Keratinocyte (primary cell): Measurements from ENCODE around the gene WASF2. TPM values are rescaled to one million over a fixed set of nuclear protein-coding genes. Genes with fewer than 3 reads are reported as not detected.

Experiments
- DNase-seq: peaks from one replicate; pipeline ENCODE4 v3.0.0-alpha.2; 2011; ENCODE audit warnings: low read depth, missing footprints, low spot score
- FAIRE-seq: peaks from 2 replicates; lab custom pipeline; 2011; peaks lifted over from hg19 to GRCh38; lab: Jason Lieb, UNC
- H2AFZ ChIP-seq: 2 replicates; pipeline ENCODE4 v1.6.0; 2012; ENCODE audit warnings: low read length, control low read depth, inconsistent platforms; ENCODE audit not compliant: control insufficient read depth
- H3K27ac ChIP-seq: 2 replicates; pipeline ENCODE4 v1.5.1; 2011; ENCODE audit warnings: low read length; ENCODE audit not compliant: control insufficient read depth, insufficient read depth
- H3K27me3 ChIP-seq: 3 replicates; pipeline ENCODE4 v1.6.0; 2011; ENCODE audit warnings: low read length; ENCODE audit not compliant: control insufficient read depth, insufficient read depth; ENCODE audit errors: extremely low read depth
- H3K36me3 ChIP-seq, 2 experiments: 2 replicates in 1 of 2; 3 replicates in 1 of 2; pipeline ENCODE4 v1.5.1; 2011; ENCODE audit warnings: low read length in 2 of 2, mild to moderate bottlenecking in 1 of 2; ENCODE audit not compliant: control insufficient read depth in 2 of 2, insufficient read depth in 2 of 2; ENCODE audit errors: extremely low read depth in 1 of 2
- H3K4me1 ChIP-seq: 3 replicates; pipeline ENCODE4 v1.5.1; 2011; ENCODE audit warnings: low read length; ENCODE audit not compliant: control insufficient read depth, insufficient read depth; ENCODE audit errors: extremely low read depth
- H3K4me2 ChIP-seq: 3 replicates; pipeline ENCODE4 v1.6.0; 2011; ENCODE audit warnings: low read depth, low read length; ENCODE audit not compliant: control insufficient read depth, insufficient read depth; ENCODE audit errors: extremely low read depth
- H3K4me3 ChIP-seq, 3 experiments: fragments of 200-600 bp in 1 of 3; sonication (generic) in 1 of 3; 2 replicates in 2 of 3; 3 replicates in 1 of 3; pipeline ENCODE4 v1.5.1; 2011 to 2016; ENCODE audit warnings: low read length in 3 of 3, mild to moderate bottlenecking in 3 of 3, control low read depth in 2 of 3, inconsistent platforms in 1 of 3, low read depth in 1 of 3, mixed read lengths in 1 of 3, mixed run types in 1 of 3, moderate library complexity in 1 of 3; ENCODE audit not compliant: control insufficient read depth in 2 of 3, insufficient read depth in 2 of 3; ENCODE audit errors: extremely low read depth in 1 of 3
- H3K79me2 ChIP-seq: 2 replicates; pipeline ENCODE4 v1.6.0; 2012; ENCODE audit warnings: low read length; ENCODE audit not compliant: control insufficient read depth, insufficient read depth
- H3K9ac ChIP-seq: 3 replicates; pipeline ENCODE4 v1.6.0; 2011; ENCODE audit warnings: low read length; ENCODE audit not compliant: control insufficient read depth, insufficient read depth; ENCODE audit errors: extremely low read depth
- H3K9me1 ChIP-seq: 3 replicates; pipeline ENCODE4 v1.6.0; 2011; ENCODE audit warnings: low read length; ENCODE audit not compliant: control insufficient read depth, insufficient read depth; ENCODE audit errors: extremely low read depth
- H3K9me3 ChIP-seq: 2 replicates; pipeline ENCODE4 v1.5.1; 2012; ENCODE audit warnings: low read depth, low read length; ENCODE audit not compliant: control insufficient read depth
- H4K20me1 ChIP-seq: 3 replicates; pipeline ENCODE4 v1.6.0; 2011; ENCODE audit warnings: low read length; ENCODE audit not compliant: control insufficient read depth, insufficient read depth; ENCODE audit errors: extremely low read depth
- EZH2 ChIP-seq: IDR thresholded peaks from one replicate; pipeline ENCODE4 v1.6.1; 2012; ENCODE audit warnings: inconsistent platforms, mild to moderate bottlenecking, low read length, moderate library complexity
- dilution Hi-C: fragments of 300-500 bp; cut with MboI; formaldehyde crosslinking; loops from one replicate; pipeline ENCODE4 v1.7.0; 2020; ENCODE audit warnings: low sequenced_read_pairs; ENCODE audit not compliant: extremely low pct_ligation_motif_present
- polyA plus RNA-seq, 5 experiments: library from polyadenylated mRNA; depleted of rRNA in 3 of 5; stranded (reverse) in 3 of 5; stranded (forward) in 1 of 5; unstranded in 1 of 5; fragments of >200 nt; gene quantifications; 1 replicate in 1 of 5; 2 replicates in 3 of 5; 3 replicates in 1 of 5; pipeline versions ENCODE4 v1.2.1 to v1.2.3, GENCODE V29; 2011 to 2012; ENCODE audit warnings: missing spikeins in 2 of 5, low read depth in 1 of 5, low replicate concordance in 1 of 5
- TF ChIP-seq, protein P1 (sequence below), 3 experiments: IDR thresholded peaks in 1 of 3; conservative IDR thresholded peaks in 1 of 3; optimal IDR thresholded peaks in 1 of 3; 2 replicates in 2 of 3; 3 replicates in 1 of 3; pipeline versions ENCODE3 to v1.5.1; 2011; ENCODE audit warnings: low read length in 3 of 3, mild to moderate bottlenecking in 3 of 3, moderate library complexity in 2 of 3, control low read depth in 1 of 3, inconsistent platforms in 1 of 3; ENCODE audit not compliant: insufficient read depth in 2 of 3; ENCODE audit errors: extremely low read depth in 1 of 3

Gene WASF2
- polyA plus RNA-seq, 1 donor (not counting 4 experiments of a cell fraction or from before 2014, with no cell fraction given) = 42.9 TPM

DNA sequence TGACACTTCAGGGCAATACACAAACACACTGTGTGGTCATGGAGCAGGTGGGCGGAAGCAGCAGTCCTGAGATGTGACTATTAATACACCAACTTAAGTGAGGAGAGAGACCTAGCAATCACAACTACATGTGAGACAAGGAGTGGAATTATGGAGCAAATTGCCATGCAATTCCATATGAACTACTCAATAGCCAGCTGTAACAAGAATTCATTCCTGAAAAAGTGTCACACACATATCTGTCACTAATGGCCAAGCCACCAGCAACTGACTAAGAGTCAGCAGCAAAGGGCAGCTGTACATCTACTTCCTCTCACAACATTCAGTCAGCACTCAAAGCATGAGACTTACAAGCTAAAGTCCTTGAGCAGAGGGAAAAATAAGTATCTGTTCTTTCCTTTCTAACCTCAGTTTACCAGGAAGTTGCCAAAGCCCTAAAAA lies 51.3 kb downstream of the WASF2 start:
- dilution Hi-C loops = no loop called here
- H3K36me3 ChIP-seq = peaks cover 0 to 4% of the 10 kb centered on the region in 2 experiments
- FAIRE-seq (no peak), DNase-seq (no peak)
- H3K4me2 ChIP-seq = no peak overlapping the region
- no peaks in the 10 kb centered on the region for H3K9me3 ChIP-seq
- H3K9ac ChIP-seq = no peak overlapping the region
- no peak overlapping the region for H3K4me3 ChIP-seq
- TF ChIP-seq EZH2 = no peak
- TF ChIP-seq, protein P1, sequence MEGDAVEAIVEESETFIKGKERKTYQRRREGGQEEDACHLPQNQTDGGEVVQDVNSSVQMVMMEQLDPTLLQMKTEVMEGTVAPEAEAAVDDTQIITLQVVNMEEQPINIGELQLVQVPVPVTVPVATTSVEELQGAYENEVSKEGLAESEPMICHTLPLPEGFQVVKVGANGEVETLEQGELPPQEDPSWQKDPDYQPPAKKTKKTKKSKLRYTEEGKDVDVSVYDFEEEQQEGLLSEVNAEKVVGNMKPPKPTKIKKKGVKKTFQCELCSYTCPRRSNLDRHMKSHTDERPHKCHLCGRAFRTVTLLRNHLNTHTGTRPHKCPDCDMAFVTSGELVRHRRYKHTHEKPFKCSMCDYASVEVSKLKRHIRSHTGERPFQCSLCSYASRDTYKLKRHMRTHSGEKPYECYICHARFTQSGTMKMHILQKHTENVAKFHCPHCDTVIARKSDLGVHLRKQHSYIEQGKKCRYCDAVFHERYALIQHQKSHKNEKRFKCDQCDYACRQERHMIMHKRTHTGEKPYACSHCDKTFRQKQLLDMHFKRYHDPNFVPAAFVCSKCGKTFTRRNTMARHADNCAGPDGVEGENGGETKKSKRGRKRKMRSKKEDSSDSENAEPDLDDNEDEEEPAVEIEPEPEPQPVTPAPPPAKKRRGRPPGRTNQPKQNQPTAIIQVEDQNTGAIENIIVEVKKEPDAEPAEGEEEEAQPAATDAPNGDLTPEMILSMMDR (optimal IDR thresholded peaks at IDR 0.05 in 1 of 3, IDR thresholded peaks at IDR 0.05 in 1 of 3, conservative IDR thresholded peaks at IDR 0.05 in 1 of 3; ENCODE audit: extremely low read depth in 1 of 3, insufficient read depth in 2 of 3, low read length in 3 of 3) = no peak
- H2AFZ ChIP-seq = no peak overlapping the region
- H3K27ac ChIP-seq = no peak overlapping the region
- peaks cover 26% of the 10 kb centered on the region for H3K4me1 ChIP-seq
- H3K9me1 ChIP-seq = peaks cover 3% of the 10 kb centered on the region
- H3K79me2 ChIP-seq = peaks cover 85% of the 10 kb centered on the region
- H4K20me1 ChIP-seq = peaks cover 3% of the 10 kb centered on the region
- no peaks in the 10 kb centered on the region for H3K27me3 ChIP-seq

DNA sequence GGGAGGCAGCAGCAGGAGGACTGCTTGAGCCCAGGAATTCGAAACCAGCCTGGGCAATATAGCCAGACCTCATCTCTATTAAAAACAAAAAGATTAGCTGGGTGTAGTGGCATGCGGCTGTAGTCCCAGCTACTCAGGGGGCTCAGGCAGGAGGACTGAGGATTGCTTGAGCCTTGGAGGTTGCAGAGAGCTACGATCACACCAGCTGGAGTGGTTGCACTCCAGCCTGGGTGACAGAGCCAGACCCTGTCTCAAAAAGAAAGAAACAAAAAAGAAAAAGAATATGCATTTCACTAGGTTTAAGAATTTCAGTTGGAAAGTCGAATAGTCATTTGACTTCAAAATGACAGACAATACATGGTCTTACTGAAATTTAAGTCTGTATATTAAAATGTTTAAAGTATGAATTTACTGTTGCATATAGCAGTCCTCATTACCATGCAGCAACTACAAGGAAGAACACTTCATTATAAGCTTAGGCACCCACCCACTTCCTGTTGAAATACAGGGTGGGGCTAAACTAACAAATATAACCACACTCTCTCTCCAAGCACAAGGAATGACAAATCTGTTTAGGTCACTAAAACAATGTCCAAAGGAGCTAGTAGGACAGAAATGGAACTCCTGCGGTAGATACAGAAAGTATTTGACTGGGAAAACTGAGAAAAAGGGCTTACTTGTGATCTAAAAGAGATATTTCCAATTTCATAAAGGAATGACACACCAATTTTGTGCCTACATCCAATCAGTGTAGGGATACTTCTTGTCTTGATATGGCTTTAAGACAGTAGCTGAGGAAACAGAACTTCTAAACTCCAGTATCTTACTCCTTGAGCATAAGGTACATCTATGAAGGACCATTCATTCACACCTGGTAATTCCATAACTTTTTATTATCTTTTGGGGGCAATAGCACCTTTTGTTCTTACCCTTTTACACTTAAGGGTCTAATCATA lies 53.5 kb downstream of the WASF2 start:
- H2AFZ ChIP-seq = no peak overlapping the region
- peaks cover 3% of the 10 kb centered on the region for H3K9me1 ChIP-seq
- no peaks in the 10 kb centered on the region for H3K9me3 ChIP-seq
- TF ChIP-seq EZH2 = no peak
- TF ChIP-seq, protein P1 (optimal IDR thresholded peaks at IDR 0.05 in 1 of 3, IDR thresholded peaks at IDR 0.05 in 1 of 3, conservative IDR thresholded peaks at IDR 0.05 in 1 of 3; ENCODE audit: extremely low read depth in 1 of 3, insufficient read depth in 2 of 3, low read length in 3 of 3) = no peak
- peaks cover 26% of the 10 kb centered on the region for H3K4me1 ChIP-seq
- peak overlapping the region in 1 of 3 experiments; percentile 0 for H3K4me3 ChIP-seq
- H3K27ac ChIP-seq = peak overlapping the region; percentile 50
- dilution Hi-C loops = no loop called here
- no peak overlapping the region for H3K9ac ChIP-seq
- FAIRE-seq = no peak
- DNase-seq = no peak
- H4K20me1 ChIP-seq = peaks cover 4% of the 10 kb centered on the region
- H3K36me3 ChIP-seq = peaks cover 0 to 4% of the 10 kb centered on the region in 2 experiments
- no peaks in the 10 kb centered on the region for H3K27me3 ChIP-seq
- H3K4me2 ChIP-seq = peak overlapping the region; percentile 63
- H3K79me2 ChIP-seq = peaks cover 89% of the 10 kb centered on the region
